GM12878 (cell line): ENCODE data around the gene NR6A1. TPM values are rescaled to one million over a fixed set of nuclear protein-coding genes. Genes with fewer than 3 reads are reported as not detected.

Source experiments
- ATAC-seq: fragments of 200-7000 bp; cut with Tn5 transposase; 3 replicates; pipeline ENCODE4 v1.9.1; 2020; ENCODE audit warnings: mild to moderate bottlenecking, moderate library complexity
- BruUV-seq: library from RNA; stranded (reverse); fragments of 400-500 nt; replicated peaks from 2 replicates; lab custom pipeline; 2021; lab: Mats Ljungman, UMichigan
- CTCF ChIA-PET: fragments of 300-600 bp; sonication (Branson Sonifier 250); formaldehyde crosslinking; extraction: SDS; loops from one replicate; lab custom pipeline; 2021; ENCODE audit warnings: inconsistent platforms; lab: Yijun Ruan, JAX
- POLR2A ChIA-PET: fragments of 350-600 bp; formaldehyde crosslinking; extraction: SDS; loops from one replicate; lab custom pipeline; 2021; ENCODE audit warnings: inconsistent platforms; lab: Charles Lee
- RAD21 ChIA-PET: fragments of 300-600 bp; sonication (Branson Sonifier 250); formaldehyde crosslinking; loops from one replicate; lab custom pipeline; 2023; ENCODE audit warnings: antibody characterized with exemption; ENCODE audit not compliant: unreplicated experiment; lab: Charles Lee
- SMC1A ChIA-PET: fragments of 300-600 bp; sonication (Branson Sonifier 250); formaldehyde crosslinking; loops from one replicate; lab custom pipeline; 2023; ENCODE audit not compliant: unreplicated experiment, uncharacterized antibody; lab: Charles Lee
- DNase-seq: peaks from one replicate; pipeline ENCODE4 v3.0.0-alpha.2; 2011; ENCODE audit warnings: low read depth, low spot score
- FAIRE-seq: peaks from 3 replicates; lab custom pipeline; 2011; peaks lifted over from hg19 to GRCh38; lab: Jason Lieb, UNC
- H2AFZ ChIP-seq: 2 replicates; pipeline ENCODE4 v1.6.0; 2011; ENCODE audit warnings: low read depth, low read length, control low read depth; ENCODE audit not compliant: control insufficient read depth
- H3K27ac ChIP-seq: 2 replicates; pipeline ENCODE4 v1.5.1; 2011; ENCODE audit warnings: control low read depth; ENCODE audit not compliant: control insufficient read depth, insufficient read depth
- H3K27me3 ChIP-seq, 2 experiments: replicated peaks in 1 of 2; 2 replicates each; pipeline versions ENCODE4 v1.6.0 to v1.6.1; 2011; ENCODE audit warnings: low read length in 1 of 2; ENCODE audit not compliant: control insufficient read depth in 2 of 2, insufficient read depth in 2 of 2
- H3K36me3 ChIP-seq, 2 experiments: 2 replicates each; pipeline ENCODE4 v1.5.1; 2011; ENCODE audit warnings: low read length in 1 of 2; ENCODE audit not compliant: control insufficient read depth in 2 of 2, insufficient read depth in 2 of 2
- H3K4me1 ChIP-seq: 2 replicates; pipeline ENCODE4 v1.6.1; 2011; ENCODE audit warnings: mild to moderate bottlenecking, low read length, moderate library complexity, mixed read lengths; ENCODE audit not compliant: control insufficient read depth, insufficient read depth
- H3K4me2 ChIP-seq: 2 replicates; pipeline ENCODE4 v1.6.0; 2011; ENCODE audit warnings: control low read depth; ENCODE audit not compliant: control insufficient read depth, insufficient read depth
- H3K4me3 ChIP-seq: fragments of 200-600 bp; sonication (generic); 2 replicates; pipeline ENCODE4 v1.5.1; 2016
- H3K79me2 ChIP-seq: 2 replicates; pipeline ENCODE4 v1.6.0; 2011; ENCODE audit warnings: low read length; ENCODE audit not compliant: control insufficient read depth, insufficient read depth
- H3K9ac ChIP-seq: 2 replicates; pipeline ENCODE4 v1.8.0; 2011; ENCODE audit warnings: low read length, control low read depth, mixed read lengths; ENCODE audit not compliant: control insufficient read depth, insufficient read depth
- H3K9me3 ChIP-seq: replicated peaks from 3 replicates; pipeline ENCODE4 v1.5.1; 2011; ENCODE audit warnings: mild to moderate bottlenecking, low read length; ENCODE audit not compliant: control insufficient read depth, insufficient read depth
- H4K20me1 ChIP-seq: 2 replicates; pipeline ENCODE4 v1.6.0; 2011; ENCODE audit not compliant: control insufficient read depth, insufficient read depth
- NFXL1 ChIP-seq: fragments of 450-650 bp; IDR thresholded peaks from 2 replicates; pipeline ENCODE4 v1.6.1; 2017; ENCODE audit warnings: antibody characterized with exemption, mild to moderate bottlenecking, borderline replicate concordance
- RAD51 ChIP-seq: fragments of 450-650 bp; IDR thresholded peaks from 2 replicates; pipeline ENCODE4 v1.6.1; 2016; ENCODE audit warnings: moderate library complexity, mild to moderate bottlenecking, inconsistent platforms
- RCOR1 ChIP-seq: conservative IDR thresholded peaks from 2 replicates; pipeline ENCODE4 v1.6.1; 2012; ENCODE audit warnings: low read depth, low read length, improper control_type of control experiment
- SPI1 ChIP-seq: IDR thresholded peaks from 2 replicates; pipeline ENCODE4 v1.6.1; 2011; ENCODE audit warnings: low read depth, mild to moderate bottlenecking, low read length, moderate library complexity, borderline replicate concordance; ENCODE audit not compliant: insufficient read depth
- ZBTB4 ChIP-seq: fragments of 450-650 bp; formaldehyde crosslinking; IDR thresholded peaks from 2 replicates; pipeline ENCODE4 v1.4.0; 2022; ENCODE audit warnings: mild to moderate bottlenecking, moderate library complexity
- ZNF687 ChIP-seq: fragments of 450-650 bp; IDR thresholded peaks from 2 replicates; pipeline ENCODE4 v1.6.1; 2017; ENCODE audit warnings: mild to moderate bottlenecking, moderate library complexity
- in situ Hi-C: fragments of 300-500 bp; cut with MboI; formaldehyde crosslinking; loops from 9 replicates; pipeline ENCODE4 v1.14.3; 2018; ENCODE audit warnings: mixed read lengths
- intact Hi-C: fragments of 100-400 bp; cut with micrococcal nuclease; formaldehyde crosslinking; loops from one replicate; pipeline ENCODE4 v1.14.2; 2022; ENCODE audit not compliant: unreplicated experiment
- polyA plus RNA-seq, 11 experiments: library from polyadenylated mRNA; depleted of rRNA in 4 of 11; unstranded in 6 of 11; stranded (reverse) in 5 of 11; fragments of >200 nt; fragmentation: Nextera tagmentation in 4 of 11; fragmentation: Illumina TruSeq in 1 of 11; extraction: Ambion mirVana in 4 of 11; extraction: Trizol in 1 of 11; gene quantifications; 1 replicate in 1 of 11; 2 replicates in 10 of 11; pipeline versions ENCODE4 v1.2.1 to v1.2.3, GENCODE V29; 2011 to 2016; ENCODE audit warnings: inconsistent platforms in 2 of 11, missing spikeins in 2 of 11, low read depth in 1 of 11
- total RNA-seq, 4 experiments: library from RNA; depleted of rRNA in 3 of 4; stranded (reverse); fragments of >200 nt in 3 of 4; fragmentation: Illumina TruSeq in 1 of 4; extraction: Trizol in 1 of 4; gene quantifications; 2 replicates each; pipeline versions ENCODE4 v1.2.1 to v1.2.3, GENCODE V29; 2013 to 2021

Gene NR6A1
- total and polyA plus RNA-seq, 10 of the 15 experiments (the other 5 are each of a cell fraction or from before 2014, with no cell fraction given), result 1.2 to 9.2 (median 4.6) TPM

GRCh38 chr9:124541824-124542223 lies 229.3 kb downstream of the NR6A1 start:
- H3K4me3 ChIP-seq, result no peak overlapping the region
- FAIRE-seq (no peak), ATAC-seq (no peak), DNase-seq (no peak)
- BruUV-seq, result no TSS peak
- intact Hi-C loops, result no loop called here
- H3K36me3 ChIP-seq, result no peaks in the 10 kb centered on the region
- no peaks in the 10 kb centered on the region for H3K4me1 ChIP-seq
- no peak overlapping the region for H3K9ac ChIP-seq
- RAD21 ChIA-PET, result no interaction called here
- CTCF ChIA-PET, result no interaction called here
- H3K4me2 ChIP-seq, result no peak overlapping the region
- POLR2A ChIA-PET, result no interaction called here
- no peaks in the 10 kb centered on the region for H3K9me3 ChIP-seq
- H4K20me1 ChIP-seq, result no peaks in the 10 kb centered on the region
- SMC1A ChIA-PET, result interaction anchor here (0.6 kb wide), 1 partner anchor 80 kb away, joined by 4 read pairs; no protein-coding TSS in a partner anchor
- H3K27ac ChIP-seq, result no peak overlapping the region
- in situ Hi-C loops, result no loop called here
- H3K27me3 ChIP-seq, result no peaks in the 10 kb centered on the region
- no peak overlapping the region for H2AFZ ChIP-seq
- no peak for TF ChIP-seq ZBTB4
- no peak for TF ChIP-seq RCOR1
- no peak for TF ChIP-seq RAD51
- TF ChIP-seq SPI1, result peak; percentile 8; the same call in 1 of the 2 replicates
- TF ChIP-seq ZNF687, result no peak
- TF ChIP-seq NFXL1, result no peak
- TF ChIP-seq, all 136 proteins: peak for 1
- no peaks in the 10 kb centered on the region for H3K79me2 ChIP-seq
